Caco-2 (cell line): ENCODE measurements around the gene MRPL43. TPM values are rescaled to one million over a fixed set of nuclear protein-coding genes. Genes with fewer than 3 reads are reported as not detected.

ENCODE experiments used
- BruUV-seq: library from RNA; stranded (reverse); fragments of 400-500 nt; replicated peaks from 2 replicates; lab custom pipeline; 2021; lab: Mats Ljungman, UMichigan
- CTCF ChIA-PET: fragments of 300-600 bp; sonication (Branson Sonifier 250); formaldehyde crosslinking; loops from one replicate; lab custom pipeline; 2022; ENCODE audit warnings: antibody characterized with exemption; lab: Charles Lee
- POLR2A ChIA-PET: fragments of 300-600 bp; sonication (Branson Sonifier 250); formaldehyde crosslinking; loops from one replicate; lab custom pipeline; 2022; ENCODE audit warnings: antibody characterized with exemption; lab: Charles Lee
- DNase-seq, 2 experiments: peaks; one replicate each; pipeline versions ENCODE4 v3.0.0 to v3.0.0-alpha.2; 2020 to 2022
- H3K27me3 ChIP-seq: replicated peaks from 2 replicates; pipeline ENCODE4 v1.6.0; 2011; ENCODE audit warnings: low read length; ENCODE audit not compliant: control insufficient read depth, insufficient read depth
- H3K36me3 ChIP-seq: 2 replicates; pipeline ENCODE4 v1.5.1; 2011; ENCODE audit warnings: low read length; ENCODE audit not compliant: control insufficient read depth, insufficient read depth
- H3K4me1 ChIP-seq: fragments of 250-450 bp; sonication (Bioruptor Pico); 2 replicates; pipeline ENCODE4 v1.5.1; 2020; ENCODE audit warnings: mild to moderate bottlenecking
- H3K4me3 ChIP-seq: 2 replicates; pipeline ENCODE4 v1.5.1; 2011; ENCODE audit warnings: low read depth, mild to moderate bottlenecking, control low read depth, low read length
- H3K9me3 ChIP-seq: fragments of 250-450 bp; sonication (Bioruptor Pico); 2 replicates; pipeline ENCODE4 v1.5.1; 2020; ENCODE audit warnings: mild to moderate bottlenecking, moderate library complexity
- H3K27ac Mint-ChIP-seq: one replicate; pipeline ENCODE4 v1.8.0; 2022; ENCODE audit warnings: mixed read lengths; ENCODE audit not compliant: unreplicated experiment
- H3K27me3 Mint-ChIP-seq: one replicate; pipeline ENCODE4 v1.8.0; 2022; ENCODE audit warnings: mixed read lengths; ENCODE audit not compliant: insufficient read depth, unreplicated experiment
- H3K36me3 Mint-ChIP-seq: one replicate; pipeline ENCODE4 v1.8.0; 2022; ENCODE audit warnings: mild to moderate bottlenecking, mixed read lengths; ENCODE audit not compliant: insufficient read depth, unreplicated experiment
- H3K4me1 Mint-ChIP-seq: one replicate; pipeline ENCODE4 v1.8.0; 2022; ENCODE audit warnings: low read depth, mixed read lengths; ENCODE audit not compliant: unreplicated experiment
- H3K4me3 Mint-ChIP-seq: one replicate; pipeline ENCODE4 v1.8.0; 2022; ENCODE audit warnings: mild to moderate bottlenecking, moderate library complexity, mixed read lengths; ENCODE audit not compliant: unreplicated experiment
- H3K9me3 Mint-ChIP-seq: one replicate; pipeline ENCODE4 v1.8.0; 2022; ENCODE audit warnings: mixed read lengths; ENCODE audit not compliant: unreplicated experiment
- CTCF ChIP-seq, 2 experiments: fragments of 200-600 bp in 1 of 2; IDR thresholded peaks; 1 replicate in 1 of 2; 2 replicates in 1 of 2; pipeline versions ENCODE4 v1.5.1 to v1.8.0; 2011 to 2022; ENCODE audit warnings: antibody characterized with exemption in 1 of 2, control low read depth in 1 of 2, inconsistent platforms in 1 of 2, low read depth in 1 of 2, low read length in 1 of 2, mild to moderate bottlenecking in 1 of 2, moderate library complexity in 1 of 2; ENCODE audit not compliant: insufficient read depth in 1 of 2, severe bottlenecking in 1 of 2, unreplicated experiment in 1 of 2
- intact Hi-C: fragments of 100-400 bp; cut with micrococcal nuclease; formaldehyde crosslinking; loops from one replicate; pipeline ENCODE4 v1.10.0; 2022; ENCODE audit not compliant: unreplicated experiment
- total RNA-seq: library from RNA; stranded (reverse); gene quantifications from 2 replicates; pipeline ENCODE4 v1.2.3, GENCODE V29; 2022

Gene MRPL43
- total RNA-seq, 1 experiment from 2014 or later, result 82.1 TPM

GRCh38 chr10:101002456-101002855 lies 15.2 kb upstream of the MRPL43 start:
- H3K27me3 ChIP-seq, result no peaks in the 10 kb centered on the region
- no peak for DNase-seq
- no peaks in the 10 kb centered on the region for H3K9me3 ChIP-seq
- no peak overlapping the region for H3K4me3 Mint-ChIP-seq
- peaks cover 28% of the 10 kb centered on the region for H3K36me3 Mint-ChIP-seq
- no peak for TF ChIP-seq CTCF (IDR thresholded peaks at IDR 0.05; ENCODE audit: insufficient read depth in 1 of 2, low read depth in 1 of 2, low read length in 1 of 2, severe bottlenecking in 1 of 2, unreplicated experiment in 1 of 2)
- no peak overlapping the region for H3K4me3 ChIP-seq
- H3K27ac Mint-ChIP-seq, result no peak overlapping the region
- ChIA-PET CTCF (interaction anchor here (0.6 to 1.3 kb wide), 2 partner anchors 9 to 55 kb away, joined by 3 to 10 read pairs; no protein-coding TSS in a partner anchor), POLR2A (no interaction called here)
- BruUV-seq, result no TSS peak
- intact Hi-C loops, result no loop called here
- H3K4me1 Mint-ChIP-seq, result peaks cover 14% of the 10 kb centered on the region
- no peaks in the 10 kb centered on the region for H3K9me3 Mint-ChIP-seq
- H3K4me1 ChIP-seq, result peaks cover 14% of the 10 kb centered on the region
- H3K27me3 Mint-ChIP-seq, result no peaks in the 10 kb centered on the region
- peaks cover 2% of the 10 kb centered on the region for H3K36me3 ChIP-seq

GRCh38 chr10:101001659-101002035 lies 14.3 kb upstream of the MRPL43 start:
- H3K4me1 ChIP-seq, result peaks cover 14% of the 10 kb centered on the region
- no peak for DNase-seq
- H3K36me3 Mint-ChIP-seq, result peaks cover 28% of the 10 kb centered on the region
- POLR2A ChIA-PET, result no interaction called here
- intact Hi-C loops, result no loop called here
- no peaks in the 10 kb centered on the region for H3K27me3 ChIP-seq
- CTCF ChIA-PET, result no interaction called here
- no peak for TF ChIP-seq CTCF (IDR thresholded peaks at IDR 0.05; ENCODE audit: insufficient read depth in 1 of 2, low read depth in 1 of 2, low read length in 1 of 2, severe bottlenecking in 1 of 2, unreplicated experiment in 1 of 2)
- H3K36me3 ChIP-seq, result peaks cover 2% of the 10 kb centered on the region
- no peak overlapping the region for H3K27ac Mint-ChIP-seq
- no peaks in the 10 kb centered on the region for H3K9me3 ChIP-seq
- H3K4me1 Mint-ChIP-seq, result peaks cover 14% of the 10 kb centered on the region
- no peaks in the 10 kb centered on the region for H3K9me3 Mint-ChIP-seq
- H3K27me3 Mint-ChIP-seq, result no peaks in the 10 kb centered on the region
- no peak overlapping the region for H3K4me3 Mint-ChIP-seq
- no TSS peak for BruUV-seq
- H3K4me3 ChIP-seq, result no peak overlapping the region

- Mint-ChIP-seq H3K9me3 (no peaks in the 10 kb centered on the region), H3K4me1 (peaks cover 14% of the 10 kb centered on the region), H3K27me3 (no peaks in the 10 kb centered on the region), H3K4me3 (peak overlapping the region; percentile 81), H3K36me3 (peaks cover 28% of the 10 kb centered on the region), H3K27ac (peak overlapping the region; percentile 70)
- CTCF ChIA-PET, result interaction anchor here (1.9 kb wide), 1 partner anchor 11 kb away, joined by 11 read pairs; no protein-coding TSS in a partner anchor
- Histone ChIP-seq H3K36me3 (peaks cover under 1% of the 10 kb centered on the region), H3K27me3 (no peaks in the 10 kb centered on the region), H3K4me1 (peaks cover 18% of the 10 kb centered on the region), H3K4me3 (peak overlapping the region; percentile 94), H3K9me3 (no peaks in the 10 kb centered on the region)
- no peak for TF ChIP-seq CTCF (IDR thresholded peaks at IDR 0.05; ENCODE audit: insufficient read depth in 1 of 2, low read depth in 1 of 2, low read length in 1 of 2, severe bottlenecking in 1 of 2, unreplicated experiment in 1 of 2)
- DNase-seq, result no peak
- intact Hi-C loops, result no loop called here
- POLR2A ChIA-PET, result no interaction called here
- BruUV-seq, result TSS peak; percentile 29
These were observed 13.8 kb upstream of the MRPL43 start for GRCh38 chr10:101000915-101001658.
